HCT116 (cell line): Measurements from ENCODE around the gene SLC13A4. TPM values are rescaled to one million over a fixed set of nuclear protein-coding genes. Genes with fewer than 3 reads are reported as not detected.

Experiments used
- ATAC-seq: fragments of 200-7000 bp; cut with Tn5 transposase; 2 replicates; pipeline ENCODE4 v1.9.1; 2020; ENCODE audit warnings: mild to moderate bottlenecking, moderate library complexity
- BruUV-seq: library from RNA; stranded (reverse); fragments of 400-500 nt; replicated peaks from 2 replicates; lab custom pipeline; 2021; lab: Mats Ljungman, UMichigan
- CTCF ChIA-PET: fragments of 300-600 bp; sonication (Branson Sonifier 250); formaldehyde crosslinking; loops from one replicate; lab custom pipeline; 2021; ENCODE audit warnings: antibody characterized with exemption; lab: Charles Lee
- POLR2A ChIA-PET: fragments of 300-600, 350-600 bp; sonication (Branson Sonifier 250); formaldehyde crosslinking; loops from one replicate; lab custom pipeline; 2021; ENCODE audit warnings: antibody characterized with exemption; lab: Charles Lee
- RAD21 ChIA-PET, 2 experiments: fragments of 300-600 bp; sonication (Branson Sonifier 250); formaldehyde crosslinking; loops; one replicate each; lab custom pipeline; 2023; ENCODE audit warnings: low total read pairs in 2 of 2; ENCODE audit not compliant: uncharacterized antibody in 2 of 2, unreplicated experiment in 2 of 2, low non-redundant PET in 1 of 2; lab: Charles Lee
- DNase-seq: peaks from one replicate; pipeline ENCODE4 v3.0.0-alpha.2; 2010; ENCODE audit warnings: low read depth, low spot score
- H2AFZ ChIP-seq: fragments of 200-600 bp; shearing (Covaris generic), sonication (generic); 2 replicates; pipeline ENCODE4 v1.6.1; 2017; ENCODE audit warnings: low read depth, mixed run types, mixed read lengths, antibody characterized with exemption, low read length; ENCODE audit not compliant: poor library complexity, severe bottlenecking
- H3K27ac ChIP-seq: 2 replicates; pipeline ENCODE4 v1.5.1; 2012; ENCODE audit warnings: low read depth, low read length
- H3K27me3 ChIP-seq: fragments of 200-600 bp; sonication (generic); 2 replicates; pipeline ENCODE4 v1.6.1; 2016; ENCODE audit warnings: mixed run types, low read length, mixed read lengths; ENCODE audit not compliant: insufficient read depth
- H3K36me3 ChIP-seq, 2 experiments: fragments of 200-500 bp in 1 of 2; fragments of 200-600 bp in 1 of 2; sonication (Bioruptor generic) in 1 of 2; sonication (generic) in 1 of 2; 2 replicates each; pipeline versions ENCODE4 v1.5.1 to v1.6.1; 2014 to 2016; ENCODE audit warnings: low read length in 2 of 2, inconsistent platforms in 1 of 2, mixed read lengths in 1 of 2, mixed run types in 1 of 2; ENCODE audit not compliant: insufficient read depth in 2 of 2, control insufficient read depth in 1 of 2
- H3K4me1 ChIP-seq, 2 experiments: fragments of 200-600 bp in 1 of 2; sonication (generic) in 1 of 2; 2 replicates each; pipeline versions ENCODE4 v1.5.1 to v1.6.1; 2012 to 2017; ENCODE audit warnings: low read length in 2 of 2, inconsistent platforms in 1 of 2, mild to moderate bottlenecking in 1 of 2, mixed read lengths in 1 of 2, mixed run types in 1 of 2, moderate library complexity in 1 of 2; ENCODE audit not compliant: insufficient read depth in 2 of 2, control insufficient read depth in 1 of 2
- H3K4me2 ChIP-seq: fragments of 200-600 bp; sonication (generic); 2 replicates; pipeline ENCODE4 v1.6.1; 2017; ENCODE audit warnings: mixed run types, low read length, mixed read lengths
- H3K4me3 ChIP-seq, 2 experiments: fragments of 200-600 bp in 1 of 2; sonication (generic) in 1 of 2; replicated peaks in 1 of 2; 2 replicates each; pipeline ENCODE4 v1.5.1; 2011 to 2016; ENCODE audit warnings: low read length in 2 of 2, control low read depth in 1 of 2, low read depth in 1 of 2, mild to moderate bottlenecking in 1 of 2, mixed read lengths in 1 of 2, mixed run types in 1 of 2
- H3K79me2 ChIP-seq: fragments of 200-600 bp; sonication (generic); 2 replicates; pipeline ENCODE4 v1.6.1; 2017; ENCODE audit warnings: mild to moderate bottlenecking, mixed run types, low read length, moderate library complexity, mixed read lengths; ENCODE audit not compliant: insufficient read depth
- H3K9ac ChIP-seq: fragments of 200-600 bp; sonication (generic); 2 replicates; pipeline ENCODE4 v1.6.1; 2016; ENCODE audit warnings: low read length, mixed read lengths
- H3K9me2 ChIP-seq: fragments of 200-600 bp; sonication (generic), shearing (Covaris generic); 2 replicates; pipeline ENCODE4 v1.6.1; 2017; ENCODE audit warnings: mixed run types, mild to moderate bottlenecking, moderate library complexity; ENCODE audit not compliant: insufficient read depth
- H3K9me3 ChIP-seq, 2 experiments: fragments of 200-500 bp in 1 of 2; fragments of 200-600 bp in 1 of 2; sonication (Bioruptor generic) in 1 of 2; sonication (generic) in 1 of 2; 2 replicates each; pipeline ENCODE4 v1.6.1; 2014 to 2017; ENCODE audit warnings: low read length in 2 of 2, mixed read lengths in 2 of 2, inconsistent platforms in 1 of 2, low read depth in 1 of 2, mild to moderate bottlenecking in 1 of 2, mixed run types in 1 of 2, moderate library complexity in 1 of 2; ENCODE audit not compliant: control insufficient read depth in 1 of 2, insufficient read depth in 1 of 2
- H4K20me1 ChIP-seq: fragments of 200-600 bp; sonication (generic), shearing (Covaris generic); 2 replicates; pipeline ENCODE4 v1.6.1; 2017; ENCODE audit warnings: mixed run types, mild to moderate bottlenecking, moderate library complexity; ENCODE audit not compliant: insufficient read depth
- EZH2 ChIP-seq: fragments of 200-600 bp; sonication (generic); IDR thresholded peaks from 2 replicates; pipeline ENCODE4 v1.6.1; 2017; ENCODE audit warnings: antibody characterized with exemption, mixed run types
- POLR2A ChIP-seq: IDR thresholded peaks from 2 replicates; pipeline ENCODE4 v1.7.0; 2011; ENCODE audit warnings: borderline replicate concordance; ENCODE audit not compliant: insufficient read depth, insufficient read length; ENCODE audit errors: extremely low read depth
- YY1 ChIP-seq: IDR thresholded peaks from 2 replicates; pipeline ENCODE4 v1.6.1; 2011; ENCODE audit warnings: low read length, low read depth, moderate library complexity, mild to moderate bottlenecking; ENCODE audit not compliant: insufficient replicate concordance; ENCODE audit errors: extremely low read depth
- intact Hi-C: fragments of 100-400 bp; cut with micrococcal nuclease; formaldehyde crosslinking; loops from 2 replicates; pipeline ENCODE4 v1.10.0; 2022
- total RNA-seq: library from RNA; stranded (reverse); gene quantifications from one replicate; pipeline ENCODE4 v1.2.1, GENCODE V29; 2021; ENCODE audit not compliant: unreplicated experiment
- TF ChIP-seq, protein P1 (sequence below), 3 experiments: fragments of 200-600 bp in 1 of 3; sonication (generic) in 1 of 3; IDR thresholded peaks in 2 of 3; conservative IDR thresholded peaks in 1 of 3; 2 replicates each; pipeline ENCODE4 v1.5.1; 2012 to 2017; ENCODE audit warnings: low read depth in 2 of 3, low read length in 2 of 3, antibody characterized with exemption in 1 of 3, borderline replicate concordance in 1 of 3, control low read depth in 1 of 3, mild to moderate bottlenecking in 1 of 3, mixed read lengths in 1 of 3, mixed run types in 1 of 3, moderate library complexity in 1 of 3; ENCODE audit not compliant: insufficient read depth in 1 of 3

Gene SLC13A4
- total RNA-seq, 1 experiment from 2014 or later, result 0.30 TPM

DNA sequence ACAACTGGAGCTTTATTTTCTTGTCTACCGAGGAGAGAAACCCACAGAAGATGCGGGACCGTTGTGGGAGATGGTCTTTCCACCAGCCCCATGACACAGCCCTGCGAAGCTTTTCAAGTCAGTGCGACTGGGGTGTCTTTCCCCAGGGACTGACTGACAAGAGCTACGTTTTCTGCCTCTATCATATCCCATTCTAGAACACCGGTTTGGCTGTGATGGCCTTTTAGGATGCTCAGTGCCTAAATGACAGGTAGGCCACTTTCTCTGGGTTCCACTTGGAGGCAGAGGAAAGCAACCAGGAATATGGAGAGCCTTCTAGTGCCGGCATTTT, 16.9 kb downstream of the SLC13A4 start:
- H3K27ac ChIP-seq, result no peak overlapping the region
- intact Hi-C loops, result no loop called here
- ChIA-PET RAD21 (no interaction called here), CTCF (interaction anchor here (1.1 to 1.4 kb wide), 4 partner anchors 14 to 40 kb away, joined by 3 to 8 read pairs (median 4); partner anchors contain the start of gene SLC13A4), POLR2A (no interaction called here)
- no peak overlapping the region for H3K9ac ChIP-seq
- no peak overlapping the region for H2AFZ ChIP-seq
- H3K36me3 ChIP-seq, result no peaks in the 10 kb centered on the region
- no peaks in the 10 kb centered on the region for H3K27me3 ChIP-seq
- H4K20me1 ChIP-seq, result no peaks in the 10 kb centered on the region
- BruUV-seq, result no TSS peak
- H3K4me1 ChIP-seq, result peaks cover 21 to 35% of the 10 kb centered on the region in 2 experiments
- no peak overlapping the region for H3K4me3 ChIP-seq
- H3K79me2 ChIP-seq, result no peaks in the 10 kb centered on the region
- TF ChIP-seq YY1 (no peak), EZH2 (no peak)
- no peaks in the 10 kb centered on the region for H3K9me3 ChIP-seq
- no peak overlapping the region for H3K4me2 ChIP-seq
- ATAC-seq, result no peak
- DNase-seq, result no peak
- no peaks in the 10 kb centered on the region for H3K9me2 ChIP-seq

DNA sequence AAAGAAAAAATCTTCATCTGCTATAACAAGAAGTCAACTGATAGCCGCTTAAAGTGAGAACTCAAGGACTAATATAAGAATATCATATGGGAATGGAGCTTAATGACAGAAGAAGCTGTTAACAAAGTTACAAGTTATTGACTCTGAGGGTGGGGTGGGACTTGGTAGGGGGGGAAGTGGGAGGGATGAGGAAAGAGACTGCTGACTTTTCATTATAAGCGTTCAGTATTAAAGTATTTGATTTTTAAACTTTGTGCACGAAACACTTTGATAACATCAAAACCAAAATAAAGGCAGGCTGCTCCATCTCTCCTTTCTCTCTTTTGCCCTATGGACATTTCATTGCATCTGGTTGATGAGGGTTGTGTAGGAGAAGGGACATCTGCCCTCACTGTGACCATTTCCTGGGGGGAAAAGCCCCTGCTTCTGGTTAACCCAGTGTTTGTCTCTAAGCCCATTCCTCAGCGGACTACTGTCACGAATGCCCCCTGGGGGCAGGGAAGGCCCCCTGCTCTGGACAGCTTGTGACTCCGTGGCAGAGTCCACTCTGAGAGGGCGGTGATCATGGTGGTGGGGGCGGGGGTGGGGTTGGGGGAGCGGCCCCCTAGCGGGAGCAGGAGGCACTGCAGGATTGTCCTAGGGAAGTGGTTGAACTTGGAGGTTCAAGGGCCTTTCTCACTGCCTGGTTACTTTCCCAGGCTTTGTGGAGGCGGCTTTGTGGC, 17.4 kb downstream of the SLC13A4 start:
- ChIA-PET POLR2A (no interaction called here), CTCF (interaction anchor here (0.6 to 1.4 kb wide), 4 partner anchors 16 to 1946 kb away, joined by 4 to 5 read pairs (median 4); partner anchors contain the start of gene SLC13A4), RAD21 (interaction anchor here in 1 of 2 experiments (0.6 kb wide), 1 partner anchor 338 kb away, joined by 3 read pairs; no protein-coding TSS in a partner anchor)
- no peaks in the 10 kb centered on the region for H3K9me2 ChIP-seq
- intact Hi-C loops, result no loop called here
- no peak overlapping the region for H3K4me3 ChIP-seq
- no peak for DNase-seq
- ATAC-seq, result peak; percentile 47
- no peaks in the 10 kb centered on the region for H3K79me2 ChIP-seq
- TF ChIP-seq POLR2A, result no peak
- TF ChIP-seq, protein P1, sequence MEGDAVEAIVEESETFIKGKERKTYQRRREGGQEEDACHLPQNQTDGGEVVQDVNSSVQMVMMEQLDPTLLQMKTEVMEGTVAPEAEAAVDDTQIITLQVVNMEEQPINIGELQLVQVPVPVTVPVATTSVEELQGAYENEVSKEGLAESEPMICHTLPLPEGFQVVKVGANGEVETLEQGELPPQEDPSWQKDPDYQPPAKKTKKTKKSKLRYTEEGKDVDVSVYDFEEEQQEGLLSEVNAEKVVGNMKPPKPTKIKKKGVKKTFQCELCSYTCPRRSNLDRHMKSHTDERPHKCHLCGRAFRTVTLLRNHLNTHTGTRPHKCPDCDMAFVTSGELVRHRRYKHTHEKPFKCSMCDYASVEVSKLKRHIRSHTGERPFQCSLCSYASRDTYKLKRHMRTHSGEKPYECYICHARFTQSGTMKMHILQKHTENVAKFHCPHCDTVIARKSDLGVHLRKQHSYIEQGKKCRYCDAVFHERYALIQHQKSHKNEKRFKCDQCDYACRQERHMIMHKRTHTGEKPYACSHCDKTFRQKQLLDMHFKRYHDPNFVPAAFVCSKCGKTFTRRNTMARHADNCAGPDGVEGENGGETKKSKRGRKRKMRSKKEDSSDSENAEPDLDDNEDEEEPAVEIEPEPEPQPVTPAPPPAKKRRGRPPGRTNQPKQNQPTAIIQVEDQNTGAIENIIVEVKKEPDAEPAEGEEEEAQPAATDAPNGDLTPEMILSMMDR (IDR thresholded peaks at IDR 0.05 in 2 of 3, conservative IDR thresholded peaks at IDR 0.05 in 1 of 3; ENCODE audit: borderline replicate concordance in 1 of 3, insufficient read depth in 1 of 3, low read depth in 2 of 3, low read length in 2 of 3), result peak in 2 of 3 experiments; percentile 49 to 61; a peak in 4 of 6 replicates
- H3K4me2 ChIP-seq, result peak overlapping the region; percentile 31; the same call in 1 of the 2 replicates
- BruUV-seq, result no TSS peak
- H3K9ac ChIP-seq, result no peak overlapping the region
- peaks cover 17 to 29% of the 10 kb centered on the region in 2 experiments for H3K4me1 ChIP-seq
- H3K27me3 ChIP-seq, result no peaks in the 10 kb centered on the region
- H3K9me3 ChIP-seq, result no peaks in the 10 kb centered on the region
- H3K36me3 ChIP-seq, result no peaks in the 10 kb centered on the region
- H4K20me1 ChIP-seq, result no peaks in the 10 kb centered on the region
- H3K27ac ChIP-seq, result no peak overlapping the region
- H2AFZ ChIP-seq, result peak overlapping the region; percentile 16
